HG03135 (cell line): ENCODE measurements around the gene CD248.
"Not testable (repeated sequence)": the region's sequence is repeated elsewhere in the genome, so short reads cannot be mapped to it uniquely, and the experiment has no call there.

Experiments
- ATAC-seq: cut with Tn5 transposase; IDR thresholded peaks from one replicate; pipeline ENCODE4 v1.9.1; 2021; ENCODE audit warnings: mild to moderate bottlenecking, moderate library complexity; ENCODE audit not compliant: unreplicated experiment

Gene CD248

DNA sequence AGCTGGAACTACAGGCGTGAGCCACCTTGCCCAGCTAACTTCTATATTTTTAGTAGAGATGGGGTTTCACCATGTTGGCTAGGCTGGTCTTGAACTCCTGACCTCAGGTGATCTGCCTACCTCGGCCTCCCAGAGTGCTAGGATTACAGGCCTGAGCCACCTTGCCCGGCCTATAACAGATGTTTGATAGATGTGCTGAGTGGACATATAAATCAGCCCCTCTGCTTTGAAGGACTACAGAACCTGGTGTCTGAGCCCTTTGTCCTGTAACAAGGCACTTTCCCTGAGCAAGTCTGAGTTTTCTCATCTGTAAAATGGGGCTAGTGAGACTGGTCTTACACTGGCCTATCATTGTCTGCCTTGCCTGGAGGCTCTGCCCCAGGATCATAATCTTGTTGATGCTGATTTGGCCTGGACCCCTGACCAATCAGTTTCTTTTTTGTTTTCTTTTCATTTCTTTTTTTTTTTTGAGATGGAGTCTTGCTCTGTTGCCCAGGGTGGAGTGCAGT, 12.4 kb upstream of the CD248 start:
- no peak for ATAC-seq

DNA sequence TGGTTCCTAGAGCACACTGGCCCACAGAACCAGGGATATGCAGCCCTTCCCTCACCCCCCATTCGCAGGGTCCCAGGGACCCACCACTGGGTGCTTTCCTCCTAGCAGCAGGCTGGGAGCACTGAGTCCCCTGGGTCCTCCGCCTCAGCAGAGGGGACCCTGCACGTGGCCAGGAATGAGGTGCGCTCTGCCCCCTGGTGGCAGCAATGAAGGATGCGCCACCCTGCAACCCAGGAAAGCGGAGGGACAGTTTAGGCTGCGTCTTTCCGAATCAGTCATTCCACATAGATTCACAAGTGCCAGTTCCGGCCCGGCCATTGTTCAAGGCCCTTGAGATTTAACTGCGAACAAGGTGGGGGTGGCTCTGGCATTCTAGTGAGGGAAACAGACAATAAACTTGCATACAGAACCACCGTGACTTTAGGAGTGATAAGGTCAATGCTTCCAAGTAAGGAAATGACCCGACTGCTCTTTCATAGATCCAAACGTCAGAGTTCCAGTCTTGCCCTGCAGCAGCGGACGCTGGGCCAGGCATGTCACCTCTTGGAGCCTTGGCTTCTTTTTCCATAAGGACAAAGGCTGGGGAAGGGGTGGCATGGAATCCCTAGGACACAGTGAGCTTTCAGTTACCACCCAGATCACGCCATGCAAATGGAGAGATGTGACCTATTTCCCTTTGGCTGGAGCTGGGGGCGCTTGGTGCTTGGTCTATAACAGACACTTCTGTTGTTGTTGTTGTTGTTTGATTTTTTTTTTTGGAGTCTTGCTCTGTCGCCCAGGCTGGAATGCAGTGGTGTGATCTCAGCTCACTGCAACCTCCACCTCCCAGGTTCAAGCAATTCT, 11.7 kb upstream of the CD248 start:
- ATAC-seq, result peak; percentile 62

- ATAC-seq, result no peak
Observed at GRCh38 chr11:66328031-66328301, 11.1 kb upstream of the CD248 start.

DNA sequence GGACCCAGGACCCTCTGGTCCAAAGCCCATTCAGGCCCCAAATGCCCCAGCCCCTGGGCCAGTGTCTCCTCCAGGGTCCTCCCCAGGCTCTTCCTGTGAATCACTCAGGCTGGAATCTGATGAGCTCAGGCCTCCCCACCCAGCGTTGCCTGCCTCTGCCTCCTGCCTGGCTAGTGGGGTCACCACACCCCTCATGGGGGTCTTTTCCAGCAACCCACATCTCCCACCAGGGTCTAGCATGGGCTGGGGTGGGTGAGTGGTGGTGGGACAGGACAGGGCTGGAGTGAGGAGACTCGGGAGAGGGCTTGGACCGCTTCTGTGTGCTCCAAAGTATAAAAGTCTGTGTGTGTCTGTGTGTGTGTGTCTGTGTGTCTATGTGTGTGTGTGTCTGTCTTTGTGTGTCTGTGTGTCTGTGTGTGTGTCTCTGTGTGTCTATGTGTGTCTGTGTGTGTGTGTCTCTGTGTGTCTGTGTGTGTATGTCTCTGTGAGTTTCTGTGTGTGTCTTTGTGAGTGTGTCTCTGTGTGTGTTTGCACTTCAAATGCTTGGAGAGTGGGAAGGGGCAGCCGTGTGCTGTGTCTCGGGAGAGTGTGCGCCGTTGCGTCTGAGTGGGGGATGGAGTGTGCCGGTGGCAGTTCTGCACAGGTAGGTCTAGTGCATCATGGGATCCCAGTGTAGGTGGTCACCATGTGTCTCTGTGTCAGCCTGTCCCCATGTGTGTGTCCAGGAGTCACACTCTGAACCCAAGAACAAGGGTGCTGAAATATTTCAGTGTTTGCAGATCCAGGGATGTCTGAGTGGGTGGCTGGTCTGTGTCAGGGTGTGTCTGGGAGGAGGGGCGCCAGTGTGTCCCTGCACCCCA, 10.6 kb upstream of the CD248 start:
- no peak for ATAC-seq

GRCh38 chr11:66326261-66327111, 9.6 kb upstream of the CD248 start:
- ATAC-seq, result no peak

DNA sequence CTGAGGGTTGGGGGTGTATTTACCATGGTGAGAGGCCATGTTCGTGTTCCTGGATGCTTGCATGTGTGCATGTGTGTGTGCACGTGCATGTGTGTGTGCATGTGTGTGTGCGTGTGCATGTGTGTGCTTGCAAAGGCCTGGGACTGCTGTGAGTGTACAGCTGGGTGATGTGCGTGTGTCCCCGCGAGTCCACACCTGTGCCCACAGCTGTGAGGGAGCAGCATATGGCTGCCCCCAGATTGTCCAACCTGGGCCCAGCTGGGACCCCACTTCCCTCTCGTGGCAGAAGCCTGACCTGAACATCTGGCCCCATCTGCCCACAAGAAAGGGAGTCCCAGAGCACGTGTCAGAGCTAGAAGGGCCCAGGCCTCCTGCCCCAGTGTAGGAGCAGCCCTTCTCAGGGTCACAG, 8.4 kb upstream of the CD248 start:
- ATAC-seq, result no peak

DNA sequence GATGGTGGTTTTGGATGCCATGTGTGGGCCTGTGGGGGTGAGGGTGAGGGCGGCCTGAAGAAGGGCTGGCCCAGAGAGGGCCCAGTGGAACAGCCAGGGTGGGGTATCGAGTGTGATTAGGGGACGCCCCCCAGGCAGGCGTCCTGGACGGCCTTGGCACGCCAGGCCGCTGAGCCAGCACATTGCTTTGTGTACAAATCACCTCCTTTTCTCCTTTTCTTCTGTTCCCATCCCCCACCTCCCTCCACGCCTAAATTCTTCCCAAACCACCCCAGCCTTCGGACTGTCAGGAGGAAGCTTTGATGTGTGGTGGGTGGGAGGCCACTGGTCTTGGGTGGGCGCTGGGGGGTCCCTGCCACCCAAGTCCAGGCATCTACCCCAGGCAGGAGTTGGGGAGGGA, 7.8 kb upstream of the CD248 start:
- ATAC-seq, result no peak

- no peak for ATAC-seq
Observed at GRCh38 chr11:66323684-66324083, 6.8 kb upstream of the CD248 start.

GRCh38 chr11:66322732-66323427, 6.0 kb upstream of the CD248 start:
- ATAC-seq, result no peak

- ATAC-seq, result no peak
Observed at GRCh38 chr11:66321606-66322005, 4.8 kb upstream of the CD248 start.

DNA sequence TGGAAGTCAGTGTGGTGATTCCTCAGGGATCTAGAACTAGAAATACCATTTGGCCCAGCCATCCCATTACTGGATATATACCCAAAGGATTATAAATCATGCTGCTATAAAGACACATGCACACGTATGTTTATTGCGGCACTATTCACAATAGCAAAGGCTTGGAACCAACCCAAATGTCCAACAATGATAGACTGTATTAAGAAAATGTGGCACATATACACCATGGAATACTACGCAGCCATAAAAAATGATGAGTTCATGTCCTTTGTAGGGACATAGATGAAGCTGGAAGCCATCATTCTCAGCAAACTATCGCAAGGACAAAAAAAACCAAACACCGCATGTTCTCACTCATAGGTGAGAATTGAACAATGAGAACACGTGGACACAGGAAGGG, 3.9 kb upstream of the CD248 start:
- not testable (repeated sequence) for ATAC-seq

- not testable (repeated sequence) for ATAC-seq
Observed at GRCh38 chr11:66320289-66320688, 3.4 kb upstream of the CD248 start.

GRCh38 chr11:66318600-66318970, 1.7 kb upstream of the CD248 start:
- ATAC-seq, result no peak

DNA sequence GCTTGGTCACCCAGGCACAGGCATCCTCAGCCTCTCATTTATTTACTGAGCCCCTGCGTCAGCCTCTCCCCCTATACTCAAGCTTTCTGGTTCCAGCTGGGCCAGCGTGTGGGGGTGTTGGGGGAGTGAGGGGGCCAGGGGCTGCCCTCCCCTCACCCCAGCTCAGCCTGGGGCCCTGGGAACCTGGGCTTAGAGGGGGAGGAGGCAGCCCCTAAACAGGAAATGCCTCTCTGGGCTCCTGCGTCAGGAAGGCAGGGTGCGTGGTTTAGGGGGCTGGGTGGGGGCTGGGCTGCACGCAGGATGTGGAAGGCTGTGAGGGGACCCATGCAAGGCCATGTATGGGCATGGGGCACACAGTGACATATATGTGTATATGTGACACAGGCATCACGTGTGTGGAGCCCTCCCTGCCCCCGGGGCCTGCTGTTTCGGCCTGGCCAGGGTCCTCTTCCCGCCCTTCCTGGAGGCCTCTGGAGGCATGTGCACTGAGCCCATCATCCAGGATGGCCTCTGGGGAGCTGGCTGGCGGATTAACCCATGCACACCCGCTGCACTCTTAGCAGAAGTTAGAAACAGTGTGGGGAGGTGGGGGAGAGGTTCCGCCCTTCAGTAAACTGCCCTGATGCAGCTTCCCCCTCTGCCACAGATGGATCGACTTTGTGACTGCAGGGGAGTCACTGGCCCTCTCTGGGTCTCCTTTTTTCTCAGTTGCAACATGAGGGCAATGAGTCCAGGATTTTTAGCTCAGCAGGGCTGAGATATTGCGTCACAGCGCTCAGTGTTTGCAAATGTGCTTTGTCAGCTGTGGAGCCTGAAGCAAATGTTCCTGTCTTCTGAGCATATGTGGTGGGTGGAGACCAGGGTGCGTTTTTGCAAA, 1.1 kb upstream of the CD248 start:
- ATAC-seq, result no peak

GRCh38 chr11:66317322-66317722, 478 bp upstream of the CD248 start:
- no peak for ATAC-seq

- ATAC-seq, result no peak
Observed at GRCh38 chr11:66315921-66316811, 678 bp downstream of the CD248 start.

DNA sequence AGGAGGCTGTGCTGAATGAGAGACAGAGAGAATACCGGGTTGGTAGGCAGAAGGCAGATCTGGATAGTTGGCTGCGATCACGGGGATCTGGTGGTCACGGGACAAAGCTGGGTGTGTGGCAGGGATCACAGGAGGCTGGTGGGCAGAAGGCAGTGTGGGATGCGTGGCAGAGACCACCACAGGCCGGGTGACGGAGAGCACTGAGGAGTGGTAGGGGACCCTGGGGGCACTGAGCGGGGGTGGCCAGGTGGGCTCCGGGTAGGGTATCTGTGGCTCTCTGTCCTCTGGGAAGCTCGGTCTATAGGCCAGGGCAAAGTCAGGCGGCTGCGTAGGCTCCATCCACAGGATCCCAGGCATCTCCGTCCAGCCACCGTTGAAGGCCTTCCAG, 1.4 kb downstream of the CD248 start:
- no peak for ATAC-seq

DNA sequence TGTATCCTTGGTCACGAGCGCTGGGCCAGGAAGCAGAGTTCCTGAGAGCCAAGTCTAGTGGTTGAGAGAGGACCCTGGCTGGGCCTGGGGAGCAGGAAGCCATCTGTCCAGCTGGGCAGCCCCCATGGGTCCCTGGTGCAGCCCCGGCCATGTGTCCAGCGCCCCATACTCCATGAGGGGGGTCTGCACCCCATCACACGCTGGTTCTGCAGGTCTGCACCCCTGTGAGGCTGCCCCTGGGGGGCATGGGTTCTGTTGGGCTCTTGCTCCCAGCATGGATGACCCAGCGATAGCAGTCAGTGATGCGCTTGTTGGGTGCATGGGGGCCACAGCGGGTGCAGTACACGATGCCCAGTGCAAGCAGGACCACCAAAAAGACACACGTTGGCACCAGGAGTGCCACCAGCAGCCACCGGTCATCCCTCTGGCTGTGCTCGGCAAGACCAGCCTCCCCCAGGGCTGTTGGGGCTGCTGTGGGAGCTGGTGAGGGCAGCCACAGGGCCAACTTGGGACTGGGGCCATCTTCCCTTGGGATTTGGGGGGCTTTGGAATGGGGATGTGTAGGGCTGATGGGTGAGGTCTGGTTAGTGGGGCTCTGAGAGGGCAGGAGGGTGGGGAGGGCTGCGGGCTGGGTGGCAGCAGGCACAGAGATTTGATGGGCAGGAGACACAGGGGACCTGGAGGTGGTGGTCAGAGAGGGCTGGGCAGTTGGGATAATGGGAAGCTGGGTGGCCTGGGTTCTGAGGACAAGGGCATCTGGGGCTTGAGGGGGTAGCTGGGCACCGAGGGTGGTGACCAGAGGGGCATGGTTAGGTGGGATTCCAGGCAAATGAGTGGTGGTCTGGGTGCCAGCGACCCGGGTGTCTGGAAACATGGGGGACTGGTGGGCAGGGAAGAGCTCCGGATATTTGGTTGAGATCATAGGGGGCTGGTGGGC, 2.0 kb downstream of the CD248 start:
- ATAC-seq, result no peak
